AG04450 (cell line): ENCODE measurements around the gene KRT4. TPM values are rescaled to one million over a fixed set of nuclear protein-coding genes. Genes with fewer than 3 reads are reported as not detected.

Experiments used
- CTCF ChIA-PET: fragments of 300-600, 350-600 bp; formaldehyde crosslinking; extraction: SDS; loops from one replicate; lab custom pipeline; 2022; ENCODE audit warnings: antibody characterized with exemption, inconsistent platforms; lab: Charles Lee
- POLR2A ChIA-PET: fragments of 350-600 bp; formaldehyde crosslinking; extraction: SDS; loops from one replicate; lab custom pipeline; 2021; ENCODE audit warnings: antibody characterized with exemption, inconsistent platforms; lab: Yijun Ruan, JAX
- DNase-seq: peaks from one replicate; pipeline ENCODE4 v3.0.0-alpha.2; 2011; ENCODE audit warnings: low read depth, low spot score
- H3K27ac ChIP-seq: one replicate; pipeline ENCODE4 v1.5.1; 2012; ENCODE audit warnings: low read depth, low read length, control low read depth
- H3K27me3 ChIP-seq: one replicate; pipeline ENCODE4 v1.6.0; 2012; ENCODE audit warnings: low read length; ENCODE audit not compliant: control insufficient read depth, insufficient read depth
- H3K4me3 ChIP-seq: 2 replicates; pipeline ENCODE4 v1.5.1; 2011; ENCODE audit warnings: mild to moderate bottlenecking, low read depth, low read length, control low read depth
- H3K9me3 ChIP-seq: 2 replicates; pipeline ENCODE4 v1.5.1; 2012; ENCODE audit warnings: low read length; ENCODE audit not compliant: control insufficient read depth, insufficient read depth
- CTCF ChIP-seq: IDR thresholded peaks from 2 replicates; pipeline ENCODE4 v1.5.1; 2011; ENCODE audit warnings: low read depth, low read length, control low read depth, inconsistent platforms
- polyA plus RNA-seq: library from polyadenylated mRNA; depleted of rRNA; stranded (reverse); fragments of >200 nt; gene quantifications from 2 replicates; pipeline ENCODE4 v1.2.3, GENCODE V29; 2011

KRT4 gene
- polyA plus RNA-seq, 1 experiment = 0.16 TPM

GRCh38 chr12:52800259-52800917, 13.5 kb downstream of the KRT4 start:
- CTCF ChIA-PET = interaction anchor here (0.6 to 1.8 kb wide), 4 partner anchors 65 to 522 kb away, joined by 3 to 7 read pairs (median 4); no protein-coding TSS in a partner anchor
- DNase-seq = no peak
- Histone ChIP-seq H3K27me3 (peaks cover 3% of the 10 kb centered on the region), H3K9me3 (no peaks in the 10 kb centered on the region; the same call in 1 of the 2 replicates), H3K27ac (no peak overlapping the region), H3K4me3 (no peak overlapping the region)
- POLR2A ChIA-PET = interaction anchor here (0.6 to 0.7 kb wide), 2 partner anchors 110 to 429 kb away, joined by 3 read pairs; no protein-coding TSS in a partner anchor
- TF ChIP-seq CTCF = no peak

- Histone ChIP-seq H3K4me3 (no peak overlapping the region), H3K9me3 (no peaks in the 10 kb centered on the region; the same call in 1 of the 2 replicates), H3K27me3 (peaks cover 3% of the 10 kb centered on the region), H3K27ac (no peak overlapping the region)
- POLR2A ChIA-PET = no interaction called here
- no peak for TF ChIP-seq CTCF
- CTCF ChIA-PET = interaction anchor here (0.6 to 0.9 kb wide), 2 partner anchors 427 to 521 kb away, joined by 3 to 4 read pairs; no protein-coding TSS in a partner anchor
- DNase-seq = no peak
Measured at GRCh38 chr12:52799505-52800211, 14.3 kb downstream of the KRT4 start.

- DNase-seq = no peak
- ChIA-PET CTCF (interaction anchor here (1.2 kb wide), 1 partner anchor 67 kb away, joined by 4 read pairs; no protein-coding TSS in a partner anchor), POLR2A (no interaction called here)
- Histone ChIP-seq H3K9me3 (no peaks in the 10 kb centered on the region; the same call in 1 of the 2 replicates), H3K27ac (no peak overlapping the region), H3K27me3 (peaks cover 3% of the 10 kb centered on the region), H3K4me3 (no peak overlapping the region)
- no peak for TF ChIP-seq CTCF
Measured at GRCh38 chr12:52798671-52799504, 15.0 kb downstream of the KRT4 start.

GRCh38 chr12:52798003-52798670, 15.8 kb downstream of the KRT4 start:
- H3K4me3 ChIP-seq = no peak overlapping the region
- no peak for TF ChIP-seq CTCF
- H3K27me3 ChIP-seq = peaks cover 3% of the 10 kb centered on the region
- CTCF ChIA-PET = interaction anchor here (1.2 kb wide), 1 partner anchor 68 kb away, joined by 4 read pairs; no protein-coding TSS in a partner anchor
- H3K9me3 ChIP-seq = no peaks in the 10 kb centered on the region; the same call in 1 of the 2 replicates
- no peak for DNase-seq
- POLR2A ChIA-PET = no interaction called here
- no peak overlapping the region for H3K27ac ChIP-seq
